ENCODE data around the gene MTHFD1L. TPM values are rescaled to one million over a fixed set of nuclear protein-coding genes. Genes with fewer than 3 reads are reported as not detected.
"Not testable (repeated sequence)": the region's sequence is repeated elsewhere in the genome, so short reads cannot be mapped to it uniquely, and the experiment has no call there.

Gene MTHFD1L
- total RNA-seq, 4 donors from 2014 or later: 0.35 to 1.6 (median 0.59) TPM; not detected in 1

DNA sequence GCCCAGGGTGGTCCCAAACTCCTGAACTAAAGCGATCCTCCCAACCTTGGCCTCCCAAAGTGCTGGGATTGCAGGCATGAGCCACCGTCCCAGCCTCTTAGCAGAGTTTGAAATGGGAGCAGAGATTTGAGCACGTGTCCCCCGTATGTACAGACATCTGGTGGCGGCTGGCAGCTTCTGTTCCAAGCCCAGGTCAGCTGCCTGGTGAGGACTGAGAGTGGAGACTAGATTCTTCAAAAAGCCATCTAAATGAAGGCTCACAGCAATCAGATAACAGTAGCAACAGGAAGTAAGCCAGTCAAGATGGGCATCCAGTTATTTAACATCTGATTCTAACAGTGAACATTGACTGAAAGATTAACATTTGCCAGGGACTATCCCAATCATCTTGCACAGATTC is 246.2 kb downstream of the MTHFD1L start:
- no peak for TF ChIP-seq POLR2A (IDR thresholded peaks at IDR 0.05)
- TF ChIP-seq, protein P1, sequence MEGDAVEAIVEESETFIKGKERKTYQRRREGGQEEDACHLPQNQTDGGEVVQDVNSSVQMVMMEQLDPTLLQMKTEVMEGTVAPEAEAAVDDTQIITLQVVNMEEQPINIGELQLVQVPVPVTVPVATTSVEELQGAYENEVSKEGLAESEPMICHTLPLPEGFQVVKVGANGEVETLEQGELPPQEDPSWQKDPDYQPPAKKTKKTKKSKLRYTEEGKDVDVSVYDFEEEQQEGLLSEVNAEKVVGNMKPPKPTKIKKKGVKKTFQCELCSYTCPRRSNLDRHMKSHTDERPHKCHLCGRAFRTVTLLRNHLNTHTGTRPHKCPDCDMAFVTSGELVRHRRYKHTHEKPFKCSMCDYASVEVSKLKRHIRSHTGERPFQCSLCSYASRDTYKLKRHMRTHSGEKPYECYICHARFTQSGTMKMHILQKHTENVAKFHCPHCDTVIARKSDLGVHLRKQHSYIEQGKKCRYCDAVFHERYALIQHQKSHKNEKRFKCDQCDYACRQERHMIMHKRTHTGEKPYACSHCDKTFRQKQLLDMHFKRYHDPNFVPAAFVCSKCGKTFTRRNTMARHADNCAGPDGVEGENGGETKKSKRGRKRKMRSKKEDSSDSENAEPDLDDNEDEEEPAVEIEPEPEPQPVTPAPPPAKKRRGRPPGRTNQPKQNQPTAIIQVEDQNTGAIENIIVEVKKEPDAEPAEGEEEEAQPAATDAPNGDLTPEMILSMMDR (IDR thresholded peaks at IDR 0.05 in 4 of 5, conservative IDR thresholded peaks at IDR 0.05 in 1 of 5): no peak
- no peaks in the 10 kb centered on the region for H3K27me3 ChIP-seq
- no peak for ATAC-seq
- H3K9me3 ChIP-seq: no peaks in the 10 kb centered on the region
- H3K36me3 ChIP-seq: no peaks in the 10 kb centered on the region
- H3K27ac ChIP-seq: no peak overlapping the region
- H3K4me1 ChIP-seq: no peaks in the 10 kb centered on the region
- DNase-seq: no peak
- intact Hi-C loops (cut with DNase I; ENCODE audit: low total_unique reads) (no loop called here), in situ Hi-C loops (cut with MboI; ENCODE audit: low sequenced_read_pairs in 4 of 4) (no loop called here)
- H3K4me3 ChIP-seq: no peak overlapping the region

DNA sequence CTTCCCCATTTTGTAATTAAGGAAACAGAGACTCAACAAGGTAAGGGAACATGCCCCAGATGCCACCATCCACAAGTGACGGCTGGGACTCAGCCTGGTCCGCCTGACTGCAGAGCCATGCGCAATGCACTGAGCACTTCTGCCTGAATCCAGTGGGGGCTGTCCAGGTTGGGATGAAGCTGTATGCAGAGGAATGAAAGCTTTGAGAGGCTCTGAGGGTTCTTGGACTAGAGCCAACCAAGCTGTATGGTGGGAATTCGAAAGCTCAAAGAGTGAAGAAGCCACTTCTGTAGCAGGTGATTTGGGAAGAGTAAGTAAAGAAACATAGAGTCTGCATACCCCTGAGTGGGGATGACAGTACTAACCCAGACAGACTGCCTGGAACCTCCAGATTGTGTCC is 246.6 kb downstream of the MTHFD1L start:
- Histone ChIP-seq H3K27me3 (no peaks in the 10 kb centered on the region), H3K27ac (no peak overlapping the region), H3K36me3 (no peaks in the 10 kb centered on the region), H3K4me1 (no peaks in the 10 kb centered on the region), H3K9me3 (no peaks in the 10 kb centered on the region), H3K4me3 (no peak overlapping the region)
- TF ChIP-seq, protein P1 (IDR thresholded peaks at IDR 0.05 in 4 of 5, conservative IDR thresholded peaks at IDR 0.05 in 1 of 5): no peak
- intact Hi-C loops (cut with DNase I; ENCODE audit: low total_unique reads): no loop called here
- DNase-seq: no peak
- in situ Hi-C loops (cut with MboI; ENCODE audit: low sequenced_read_pairs in 4 of 4): no loop called here
- no peak for ATAC-seq

DNA sequence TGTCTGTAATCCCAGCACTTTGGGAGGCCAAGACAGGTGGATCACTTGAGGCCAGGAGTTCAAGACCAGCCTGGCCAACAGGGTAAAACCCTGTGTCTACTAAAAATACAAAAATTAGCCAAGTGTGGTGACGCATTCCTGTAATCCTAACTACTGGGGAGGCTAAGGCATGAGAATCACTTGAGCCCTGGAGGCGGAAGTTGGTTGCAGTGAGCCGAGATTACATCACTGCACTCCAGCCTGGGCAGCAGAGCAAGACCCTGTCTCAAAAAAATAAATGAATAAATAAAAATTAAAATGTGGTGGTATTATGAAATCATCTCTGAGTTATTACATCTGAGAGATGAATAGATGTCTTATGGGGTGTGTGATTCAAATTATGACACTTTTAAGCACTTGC is 247.4 kb downstream of the MTHFD1L start:
- H3K27me3 ChIP-seq; intact Hi-C loops (cut with DNase I; ENCODE audit: low total_unique reads); ATAC-seq; in situ Hi-C loops (cut with MboI; ENCODE audit: low sequenced_read_pairs in 4 of 4); DNase-seq; H3K27ac ChIP-seq; H3K4me1 ChIP-seq; H3K4me3 ChIP-seq; H3K36me3 ChIP-seq; H3K9me3 ChIP-seq: not testable (repeated sequence)

DNA sequence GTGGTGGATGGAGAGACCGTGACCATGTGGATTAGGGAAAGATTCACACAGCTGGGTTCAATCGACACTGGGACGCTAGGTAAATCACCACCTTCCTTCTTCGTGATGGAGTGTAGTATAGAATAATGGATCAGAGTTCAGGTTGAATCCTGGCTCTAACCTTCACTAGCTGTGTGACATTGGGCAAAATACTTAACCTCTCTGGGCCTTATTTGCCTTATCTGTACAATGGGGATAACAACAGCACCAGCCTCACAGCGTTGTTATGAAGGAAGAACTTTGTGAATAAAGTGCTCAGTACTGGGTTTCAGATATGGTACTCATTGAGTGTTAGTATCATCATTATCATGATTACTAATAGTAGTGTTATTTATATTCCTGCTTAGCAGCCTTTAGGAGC is 248.1 kb downstream of the MTHFD1L start:
- TF ChIP-seq, protein P1 (IDR thresholded peaks at IDR 0.05 in 4 of 5, conservative IDR thresholded peaks at IDR 0.05 in 1 of 5): no peak
- no peak for TF ChIP-seq POLR2A (IDR thresholded peaks at IDR 0.05)
- DNase-seq: no peak

DNA sequence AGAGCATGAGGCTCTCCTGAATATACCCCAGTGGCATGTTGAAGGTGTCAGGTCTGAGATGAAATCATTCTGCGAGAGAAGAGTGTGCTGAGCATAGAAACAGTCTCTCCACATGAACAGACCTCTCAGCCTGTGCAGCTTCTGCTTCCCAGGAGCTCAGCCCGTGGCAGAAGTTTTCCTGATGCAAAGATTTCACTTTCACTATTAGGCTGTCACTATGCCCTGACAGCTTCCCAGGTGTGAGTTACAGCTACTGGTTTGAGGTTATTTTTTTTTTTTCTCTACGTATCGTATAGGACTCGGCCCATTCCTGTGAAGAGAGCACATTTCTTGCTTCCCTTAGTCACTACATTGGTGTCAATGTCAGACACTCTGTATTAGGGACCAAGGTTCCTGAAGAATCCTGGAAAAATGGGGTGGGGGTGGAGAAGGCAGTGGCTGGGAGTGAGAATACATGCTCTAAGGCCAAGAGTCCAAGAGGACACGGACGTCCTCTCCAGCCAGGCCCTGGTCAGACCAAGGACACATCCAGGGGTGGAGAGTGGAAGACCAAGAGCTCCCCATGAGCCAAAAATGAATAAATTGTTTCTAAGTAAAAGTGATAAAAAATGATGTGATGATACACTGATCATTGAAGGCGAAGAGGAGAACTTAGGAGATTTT is 253.1 kb downstream of the MTHFD1L start:
- Histone ChIP-seq H3K4me1 (no peaks in the 10 kb centered on the region), H3K36me3 (no peaks in the 10 kb centered on the region), H3K4me3 (no peak overlapping the region), H3K9me3 (no peaks in the 10 kb centered on the region), H3K27ac (no peak overlapping the region), H3K27me3 (no peaks in the 10 kb centered on the region)
- no peak for TF ChIP-seq POLR2A (IDR thresholded peaks at IDR 0.05)
- TF ChIP-seq, protein P1 (IDR thresholded peaks at IDR 0.05 in 4 of 5, conservative IDR thresholded peaks at IDR 0.05 in 1 of 5): no peak
- intact Hi-C loops (cut with DNase I; ENCODE audit: low total_unique reads) (no loop called here), in situ Hi-C loops (cut with MboI; ENCODE audit: low sequenced_read_pairs in 4 of 4) (no loop called here)
- DNase-seq (no peak), ATAC-seq (no peak)

More for the DNA sequence above, 248.1 kb downstream of the MTHFD1L start:
- Histone ChIP-seq H3K9me3 (no peaks in the 10 kb centered on the region), H3K27me3 (no peaks in the 10 kb centered on the region), H3K4me3 (no peak overlapping the region), H3K4me1 (no peaks in the 10 kb centered on the region), H3K36me3 (no peaks in the 10 kb centered on the region), H3K27ac (no peak overlapping the region)
- in situ Hi-C loops (cut with MboI; ENCODE audit: low sequenced_read_pairs in 4 of 4) (no loop called here), intact Hi-C loops (cut with DNase I; ENCODE audit: low total_unique reads) (no loop called here)
- no peak for ATAC-seq
